Trophoblast cell (in vitro differentiated cells and primary cell): ENCODE measurements around the gene TMEM9B.

ENCODE experiments used
- DNase-seq, 2 donors: peaks; one replicate each; pipeline ENCODE4 v3.0.0-alpha.2; 2016
- H2AFZ ChIP-seq: 2 replicates; pipeline ENCODE4 v1.6.1; 2013; ENCODE audit warnings: low read length, moderate library complexity, mild to moderate bottlenecking; ENCODE audit not compliant: insufficient read depth, poor library complexity
- H2AK5ac ChIP-seq: 2 replicates; pipeline ENCODE4 v1.6.1; 2013; ENCODE audit warnings: mild to moderate bottlenecking, low read length
- H2BK120ac ChIP-seq: 2 replicates; pipeline ENCODE4 v1.6.1; 2013; ENCODE audit warnings: low read length, mild to moderate bottlenecking, moderate library complexity; ENCODE audit not compliant: insufficient read depth, poor library complexity
- H2BK12ac ChIP-seq: 2 replicates; pipeline ENCODE4 v1.6.1; 2013; ENCODE audit warnings: mild to moderate bottlenecking, low read length, moderate library complexity
- H2BK5ac ChIP-seq: 2 replicates; pipeline ENCODE4 v1.6.1; 2013; ENCODE audit warnings: low read length, low read depth, moderate library complexity, mild to moderate bottlenecking; ENCODE audit not compliant: poor library complexity
- H3K14ac ChIP-seq: 2 replicates; pipeline ENCODE4 v1.6.1; 2013; ENCODE audit warnings: mild to moderate bottlenecking, low read length
- H3K18ac ChIP-seq: 2 replicates; pipeline ENCODE4 v1.6.1; 2013; ENCODE audit warnings: mild to moderate bottlenecking, low read length
- H3K23ac ChIP-seq: 2 replicates; pipeline ENCODE4 v1.6.1; 2013; ENCODE audit warnings: low read length
- H3K27ac ChIP-seq: 2 replicates; pipeline ENCODE4 v1.5.1; 2013; ENCODE audit warnings: low read depth, mild to moderate bottlenecking, inconsistent platforms, low read length, moderate library complexity
- H3K27me3 ChIP-seq: 2 replicates; pipeline ENCODE4 v1.6.1; 2013; ENCODE audit warnings: inconsistent platforms, mild to moderate bottlenecking, low read length, moderate library complexity; ENCODE audit not compliant: insufficient read depth
- H3K36me3 ChIP-seq, 2 experiments: 1 replicate in 1 of 2; 2 replicates in 1 of 2; pipeline ENCODE4 v1.6.1; 2013; ENCODE audit warnings: low read length in 2 of 2, mild to moderate bottlenecking in 2 of 2, moderate library complexity in 1 of 2; ENCODE audit not compliant: insufficient read depth in 2 of 2, control insufficient read depth in 1 of 2
- H3K4ac ChIP-seq: 2 replicates; pipeline ENCODE4 v1.6.1; 2013; ENCODE audit warnings: low read depth, mild to moderate bottlenecking, low read length, moderate library complexity
- H3K4me1 ChIP-seq, 2 experiments: 1 replicate in 1 of 2; 2 replicates in 1 of 2; pipeline ENCODE4 v1.6.1; 2013; ENCODE audit warnings: low read length in 2 of 2, mild to moderate bottlenecking in 2 of 2, moderate library complexity in 1 of 2; ENCODE audit not compliant: insufficient read depth in 2 of 2, control insufficient read depth in 1 of 2
- H3K4me2 ChIP-seq: 2 replicates; pipeline ENCODE4 v1.6.1; 2013; ENCODE audit warnings: inconsistent platforms, mild to moderate bottlenecking, low read length, moderate library complexity
- H3K4me3 ChIP-seq: 2 replicates; pipeline ENCODE4 v1.5.1; 2013; ENCODE audit warnings: mild to moderate bottlenecking, low read depth, low read length, inconsistent platforms
- H3K79me1 ChIP-seq: one replicate; pipeline ENCODE4 v1.6.1; 2013; ENCODE audit warnings: low read length
- H3K79me2 ChIP-seq: 2 replicates; pipeline ENCODE4 v1.6.1; 2013; ENCODE audit warnings: low read length, mild to moderate bottlenecking; ENCODE audit not compliant: control insufficient read depth, insufficient read depth, poor library complexity
- H3K9ac ChIP-seq: 2 replicates; pipeline ENCODE4 v1.6.1; 2013; ENCODE audit warnings: mild to moderate bottlenecking, low read length
- H3K9me3 ChIP-seq: 2 replicates; pipeline ENCODE4 v1.6.1; 2013; ENCODE audit warnings: low read depth, mild to moderate bottlenecking, control low read depth, inconsistent platforms, low read length; ENCODE audit not compliant: insufficient read depth
- H4K12ac ChIP-seq: 2 replicates; pipeline ENCODE4 v1.6.1; 2013; ENCODE audit warnings: low read depth, mild to moderate bottlenecking, low read length, moderate library complexity
- H4K8ac ChIP-seq: 2 replicates; pipeline ENCODE4 v1.6.1; 2013; ENCODE audit warnings: low read depth, mild to moderate bottlenecking, low read length, moderate library complexity
- H4K91ac ChIP-seq: one replicate; pipeline ENCODE4 v1.6.1; 2013; ENCODE audit warnings: low read depth, mild to moderate bottlenecking, low read length, moderate library complexity
- WGBS: extraction: QIAGEN DNeasy Blood & Tissue Kit; methylation state at CpG from one replicate; pipeline ENCODE4 v1.1.7; 2013; ENCODE audit warnings: missing lambda C conversion rate; ENCODE audit not compliant: insufficient read length, insufficient coverage; ENCODE audit errors: extremely low coverage; 5-methylcytosine and 5-hydroxymethylcytosine counted together

The TMEM9B gene

DNA sequence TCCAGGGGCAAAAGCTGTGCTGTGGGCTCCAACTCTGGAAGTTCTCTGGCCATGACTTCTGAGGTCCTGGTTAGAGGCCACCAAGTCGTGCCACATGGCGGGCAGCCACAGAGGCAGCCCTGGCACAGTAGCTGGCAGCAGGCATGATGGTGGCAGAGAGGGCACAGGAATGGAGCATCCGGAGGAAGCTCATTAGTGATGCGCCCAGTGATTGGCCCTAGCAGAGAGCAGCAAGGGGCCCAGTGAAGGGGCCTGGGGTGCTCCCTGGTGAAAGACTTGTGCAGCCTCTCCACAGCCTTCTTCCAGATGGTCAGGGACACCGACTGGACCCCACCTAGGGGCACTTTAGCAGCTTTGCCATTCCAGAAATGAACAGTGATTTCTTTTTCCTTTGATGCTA is 38.5 kb downstream of the TMEM9B start:
- Histone ChIP-seq H3K27me3 (no peaks in the 10 kb centered on the region), H3K9ac (no peak overlapping the region), H2AK5ac (no peak overlapping the region), H2BK5ac (no peak overlapping the region), H3K4me1 (no peaks in the 10 kb centered on the region), H2BK12ac (no peak overlapping the region), H3K79me2 (no peaks in the 10 kb centered on the region), H3K4ac (no peak overlapping the region), H2AFZ (no peak overlapping the region), H3K27ac (no peak overlapping the region), H4K8ac (no peak overlapping the region), H3K36me3 (peaks cover 6 to 8% of the 10 kb centered on the region in 2 experiments), H3K14ac (no peak overlapping the region), H3K23ac (no peak overlapping the region), H3K4me3 (no peak overlapping the region), H4K91ac (no peak overlapping the region), H3K9me3 (no peaks in the 10 kb centered on the region), H3K4me2 (no peak overlapping the region), H3K79me1 (no peaks in the 10 kb centered on the region), H4K12ac (no peak overlapping the region), H3K18ac (no peak overlapping the region), H2BK120ac (no peak overlapping the region)
- WGBS = no CpG with 5 or more reads among the region's 5 CpGs
- DNase-seq = no peak

DNA sequence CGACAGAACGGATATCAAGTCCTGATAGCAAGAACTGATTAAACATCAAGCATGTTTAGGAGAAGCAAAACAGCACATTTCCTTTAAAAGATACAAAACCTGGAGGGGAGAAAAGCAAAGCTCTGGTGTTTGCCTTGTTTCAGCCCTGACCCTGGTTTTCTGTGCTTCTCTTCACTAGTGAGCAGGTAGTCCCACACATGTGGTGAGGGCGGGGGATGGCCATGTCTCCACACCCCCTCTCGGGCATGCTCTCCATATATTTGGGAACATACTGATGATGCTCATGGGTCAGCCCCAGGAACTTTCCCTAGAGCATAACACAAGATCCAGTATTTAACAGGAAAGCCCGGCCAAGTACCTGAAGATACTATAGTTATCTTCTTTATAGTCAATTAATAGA is 41.6 kb downstream of the TMEM9B start:
- Histone ChIP-seq H3K4me1 (peaks cover 4 to 5% of the 10 kb centered on the region in 2 experiments), H3K23ac (no peak overlapping the region), H4K8ac (no peak overlapping the region), H2AFZ (no peak overlapping the region), H3K4me3 (no peak overlapping the region), H4K91ac (no peak overlapping the region), H3K4ac (no peak overlapping the region), H3K36me3 (peaks cover 10 to 19% of the 10 kb centered on the region in 2 experiments), H3K9me3 (no peaks in the 10 kb centered on the region), H3K79me2 (no peaks in the 10 kb centered on the region), H2BK120ac (no peak overlapping the region), H2AK5ac (no peak overlapping the region), H3K9ac (no peak overlapping the region), H2BK12ac (no peak overlapping the region), H3K27ac (no peak overlapping the region), H3K4me2 (no peak overlapping the region), H3K79me1 (no peaks in the 10 kb centered on the region), H2BK5ac (no peak overlapping the region), H3K27me3 (no peaks in the 10 kb centered on the region), H4K12ac (no peak overlapping the region), H3K18ac (no peak overlapping the region), H3K14ac (no peak overlapping the region)
- no peak for DNase-seq
- WGBS = no CpG with 5 or more reads among the region's 5 CpGs

DNA sequence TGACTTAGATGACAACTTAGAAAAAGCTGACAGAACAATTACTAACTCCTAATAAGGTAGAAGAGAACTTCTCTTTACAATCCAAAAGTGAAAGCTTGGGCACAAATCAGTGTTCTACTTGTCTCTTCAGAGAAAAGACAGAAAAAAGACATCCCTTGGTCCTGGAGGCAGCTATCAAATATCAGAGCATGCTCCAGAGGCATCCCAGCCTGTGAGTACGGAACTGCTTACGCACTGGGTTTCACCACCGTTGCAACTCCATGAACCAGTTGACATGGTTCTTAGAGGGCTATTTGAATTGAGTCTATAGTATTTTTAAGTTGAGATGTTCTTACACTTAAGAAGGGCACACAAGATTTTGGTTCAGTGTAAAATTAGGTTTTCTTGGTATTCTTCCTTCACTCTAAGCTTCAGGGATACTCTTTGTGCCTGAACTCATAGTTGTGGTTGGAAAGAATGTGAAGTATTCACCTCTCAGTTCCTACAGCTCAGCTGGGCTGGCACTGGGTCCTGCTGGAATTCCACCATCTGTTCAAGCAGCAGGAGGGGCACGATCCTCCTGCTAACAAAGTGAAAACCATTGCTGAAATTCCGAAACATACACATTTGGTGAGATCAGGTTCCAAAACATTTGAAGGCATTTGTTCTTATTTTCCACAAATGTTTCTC is 47.0 kb downstream of the TMEM9B start:
- H4K91ac ChIP-seq = no peak overlapping the region
- H2AFZ ChIP-seq = no peak overlapping the region
- H3K27me3 ChIP-seq = no peaks in the 10 kb centered on the region
- H3K27ac ChIP-seq = peak overlapping the region; percentile 50
- no peak overlapping the region for H3K18ac ChIP-seq
- no peak overlapping the region for H2BK5ac ChIP-seq
- H3K4me1 ChIP-seq = peaks cover 7 to 13% of the 10 kb centered on the region in 2 experiments
- no peak overlapping the region for H4K8ac ChIP-seq
- no peak overlapping the region for H3K14ac ChIP-seq
- no peak overlapping the region for H3K9ac ChIP-seq
- H3K79me1 ChIP-seq = peaks cover 3% of the 10 kb centered on the region
- H2BK12ac ChIP-seq = no peak overlapping the region
- DNase-seq = peak; percentile 29 to 75
- peaks cover 9 to 18% of the 10 kb centered on the region in 2 experiments for H3K36me3 ChIP-seq
- no peak overlapping the region for H3K4me3 ChIP-seq
- no peak overlapping the region for H3K23ac ChIP-seq
- peak overlapping the region; percentile 17 for H3K4me2 ChIP-seq
- H3K9me3 ChIP-seq = no peaks in the 10 kb centered on the region
- H3K79me2 ChIP-seq = no peaks in the 10 kb centered on the region
- no peak overlapping the region for H2AK5ac ChIP-seq
- H2BK120ac ChIP-seq = no peak overlapping the region
- no peak overlapping the region for H4K12ac ChIP-seq
- no peak overlapping the region for H3K4ac ChIP-seq
- WGBS = no CpG with 5 or more reads among the region's 5 CpGs

DNA sequence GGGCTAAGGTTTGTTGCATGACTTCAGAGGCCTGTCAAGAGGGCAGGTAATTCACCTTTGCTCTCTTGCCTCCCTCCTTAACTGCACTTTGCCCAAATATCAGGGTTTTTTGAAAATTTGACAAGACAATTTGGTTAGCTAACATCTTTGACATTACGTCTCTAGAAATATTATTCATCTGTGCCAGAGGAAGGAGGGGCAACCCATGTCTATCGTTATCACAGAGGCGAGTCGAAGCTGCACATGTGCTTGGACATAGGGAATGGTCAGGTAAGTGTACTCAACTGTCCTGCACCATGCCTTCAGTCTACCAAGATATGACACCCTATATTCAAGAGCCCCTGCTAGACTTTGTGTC is 49.6 kb downstream of the TMEM9B start:
- Histone ChIP-seq H3K4ac (no peak overlapping the region), H3K27me3 (no peaks in the 10 kb centered on the region), H3K79me2 (peaks cover 4% of the 10 kb centered on the region), H3K9ac (no peak overlapping the region), H3K4me2 (no peak overlapping the region), H3K4me1 (peaks cover 7 to 21% of the 10 kb centered on the region in 2 experiments), H3K14ac (no peak overlapping the region), H3K9me3 (no peaks in the 10 kb centered on the region), H3K18ac (no peak overlapping the region), H2BK120ac (no peak overlapping the region), H3K4me3 (no peak overlapping the region), H3K36me3 (peaks cover 3 to 9% of the 10 kb centered on the region in 2 experiments), H2AK5ac (no peak overlapping the region), H2AFZ (no peak overlapping the region), H4K8ac (no peak overlapping the region), H3K79me1 (peaks cover 9% of the 10 kb centered on the region), H4K91ac (no peak overlapping the region), H3K23ac (no peak overlapping the region), H3K27ac (no peak overlapping the region), H2BK12ac (no peak overlapping the region), H2BK5ac (no peak overlapping the region), H4K12ac (no peak overlapping the region)
- no peak for DNase-seq
- WGBS = no CpG with 5 or more reads among the region's 4 CpGs
